ENCODE measurements around the gene PCDHB12. TPM values are rescaled to one million over a fixed set of nuclear protein-coding genes. Genes with fewer than 3 reads are reported as not detected.
"Not testable (repeated sequence)": the region's sequence is repeated elsewhere in the genome, so short reads cannot be mapped to it uniquely, and the experiment has no call there.

Gene PCDHB12
- total RNA-seq, 1 donor from 2014 or later: 1.7 TPM

DNA sequence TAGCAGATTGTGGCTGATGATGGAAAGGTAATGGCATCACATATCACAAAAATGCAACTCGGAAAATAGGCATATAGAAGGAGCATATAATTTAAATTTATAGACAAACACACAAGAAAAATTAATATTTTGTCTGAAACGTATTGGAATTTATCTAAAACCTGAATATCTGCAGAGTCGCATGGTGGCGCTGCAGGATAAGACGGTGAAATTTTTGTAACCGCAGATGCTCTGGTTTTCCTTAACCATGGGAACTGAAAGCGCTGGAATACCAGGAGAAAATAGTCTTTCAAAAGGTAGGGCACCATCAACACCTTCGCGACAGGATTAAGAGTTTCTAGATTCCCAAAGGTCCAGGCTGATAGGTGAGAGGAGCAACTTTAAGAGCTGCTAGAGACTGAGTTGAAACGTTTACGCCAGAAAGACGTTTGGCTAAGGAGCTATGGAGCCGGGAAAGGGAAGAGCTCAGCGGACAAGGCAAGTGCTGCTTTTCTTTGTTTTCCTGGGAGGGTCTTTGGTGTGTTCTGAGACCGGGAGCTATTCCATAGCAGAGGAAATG lies 25.7 kb downstream of the PCDHB12 start:
- no peak overlapping the region for H3K4me3 Mint-ChIP-seq (ENCODE audit: unreplicated experiment)
- TF ChIP-seq, protein P1, sequence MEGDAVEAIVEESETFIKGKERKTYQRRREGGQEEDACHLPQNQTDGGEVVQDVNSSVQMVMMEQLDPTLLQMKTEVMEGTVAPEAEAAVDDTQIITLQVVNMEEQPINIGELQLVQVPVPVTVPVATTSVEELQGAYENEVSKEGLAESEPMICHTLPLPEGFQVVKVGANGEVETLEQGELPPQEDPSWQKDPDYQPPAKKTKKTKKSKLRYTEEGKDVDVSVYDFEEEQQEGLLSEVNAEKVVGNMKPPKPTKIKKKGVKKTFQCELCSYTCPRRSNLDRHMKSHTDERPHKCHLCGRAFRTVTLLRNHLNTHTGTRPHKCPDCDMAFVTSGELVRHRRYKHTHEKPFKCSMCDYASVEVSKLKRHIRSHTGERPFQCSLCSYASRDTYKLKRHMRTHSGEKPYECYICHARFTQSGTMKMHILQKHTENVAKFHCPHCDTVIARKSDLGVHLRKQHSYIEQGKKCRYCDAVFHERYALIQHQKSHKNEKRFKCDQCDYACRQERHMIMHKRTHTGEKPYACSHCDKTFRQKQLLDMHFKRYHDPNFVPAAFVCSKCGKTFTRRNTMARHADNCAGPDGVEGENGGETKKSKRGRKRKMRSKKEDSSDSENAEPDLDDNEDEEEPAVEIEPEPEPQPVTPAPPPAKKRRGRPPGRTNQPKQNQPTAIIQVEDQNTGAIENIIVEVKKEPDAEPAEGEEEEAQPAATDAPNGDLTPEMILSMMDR (IDR thresholded peaks at IDR 0.05): no peak
- H3K4me1 Mint-ChIP-seq (ENCODE audit: low read depth): no peaks in the 10 kb centered on the region
- peaks cover 24% of the 10 kb centered on the region for H3K36me3 Mint-ChIP-seq (ENCODE audit: low read depth)
- H3K27me3 Mint-ChIP-seq (ENCODE audit: low read depth): no peaks in the 10 kb centered on the region
- H3K9me3 Mint-ChIP-seq (ENCODE audit: low read depth): peaks cover 66% of the 10 kb centered on the region
- no peak for DNase-seq (ENCODE audit: low spot score)
- H3K27ac Mint-ChIP-seq (ENCODE audit: unreplicated experiment): no peak overlapping the region

DNA sequence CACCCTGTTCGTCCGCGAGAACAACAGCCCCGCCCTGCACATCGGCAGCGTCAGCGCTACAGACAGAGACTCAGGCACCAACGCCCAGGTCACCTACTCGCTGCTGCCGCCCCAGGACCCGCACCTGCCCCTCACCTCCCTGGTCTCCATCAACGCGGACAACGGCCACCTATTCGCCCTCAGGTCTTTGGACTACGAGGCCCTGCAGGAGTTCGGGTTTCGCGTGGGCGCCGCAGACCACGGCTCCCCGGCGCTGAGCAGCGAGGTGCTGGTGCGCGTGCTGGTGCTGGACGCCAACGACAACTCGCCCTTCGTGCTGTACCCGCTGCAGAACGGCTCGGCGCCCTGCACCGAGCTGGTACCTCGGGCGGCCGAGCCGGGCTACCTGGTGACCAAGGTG lies 27.4 kb downstream of the PCDHB12 start:
- H3K4me1 Mint-ChIP-seq (ENCODE audit: low read depth); H3K4me3 Mint-ChIP-seq (ENCODE audit: unreplicated experiment); H3K27me3 Mint-ChIP-seq (ENCODE audit: low read depth); H3K27ac Mint-ChIP-seq (ENCODE audit: unreplicated experiment): not testable (repeated sequence)
- peak; percentile 86 for DNase-seq (ENCODE audit: low spot score)
- Mint-ChIP-seq H3K9me3 (ENCODE audit: low read depth) (peaks cover 75% of the 10 kb centered on the region), H3K36me3 (ENCODE audit: low read depth) (peaks cover 37% of the 10 kb centered on the region)

DNA sequence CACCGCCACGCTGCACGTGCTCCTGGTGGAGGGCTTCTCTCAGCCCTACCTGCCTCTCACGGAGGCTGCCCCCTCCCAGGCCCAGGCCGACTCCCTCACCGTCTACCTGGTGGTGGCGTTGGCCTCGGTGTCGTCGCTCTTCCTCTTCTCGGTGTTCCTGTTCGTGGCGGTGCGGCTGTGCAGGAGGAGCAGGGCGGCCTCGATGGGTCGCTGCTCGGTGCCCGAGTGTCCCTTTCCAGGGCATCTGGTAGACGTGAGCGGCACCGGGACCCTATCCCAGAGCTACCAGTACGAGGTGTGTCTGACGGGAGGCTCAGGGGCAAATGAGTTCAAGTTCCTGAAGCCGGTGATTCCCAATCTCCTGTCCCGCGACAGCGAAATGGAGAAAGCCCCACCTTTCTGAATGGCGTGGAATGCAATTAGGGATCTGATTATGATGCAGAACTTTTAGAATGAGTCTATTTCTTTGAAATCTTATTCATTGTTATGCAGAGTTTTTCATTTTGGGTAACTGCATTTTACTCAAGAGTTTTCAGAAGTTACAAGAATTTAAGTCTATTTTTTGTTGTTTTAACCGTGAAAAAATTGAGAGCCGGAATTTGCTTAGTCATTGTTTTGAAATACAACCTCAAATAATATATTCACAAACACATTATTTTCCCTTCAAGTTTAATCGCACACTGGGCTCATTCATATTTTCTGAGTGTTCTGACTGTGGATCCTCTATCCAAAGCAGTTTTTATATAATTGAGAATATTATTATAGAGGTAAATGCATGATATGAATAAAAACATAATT lies 28.2 kb downstream of the PCDHB12 start:
- DNase-seq (ENCODE audit: low spot score): peak; percentile 86
- Mint-ChIP-seq H3K4me1 (ENCODE audit: low read depth) (no peaks in the 10 kb centered on the region), H3K4me3 (ENCODE audit: unreplicated experiment) (no peak overlapping the region), H3K9me3 (ENCODE audit: low read depth) (peaks cover 70% of the 10 kb centered on the region), H3K27ac (ENCODE audit: unreplicated experiment) (no peak overlapping the region), H3K27me3 (ENCODE audit: low read depth) (no peaks in the 10 kb centered on the region), H3K36me3 (ENCODE audit: low read depth) (peaks cover 35% of the 10 kb centered on the region)
- TF ChIP-seq, protein P1 (IDR thresholded peaks at IDR 0.05): no peak

DNA sequence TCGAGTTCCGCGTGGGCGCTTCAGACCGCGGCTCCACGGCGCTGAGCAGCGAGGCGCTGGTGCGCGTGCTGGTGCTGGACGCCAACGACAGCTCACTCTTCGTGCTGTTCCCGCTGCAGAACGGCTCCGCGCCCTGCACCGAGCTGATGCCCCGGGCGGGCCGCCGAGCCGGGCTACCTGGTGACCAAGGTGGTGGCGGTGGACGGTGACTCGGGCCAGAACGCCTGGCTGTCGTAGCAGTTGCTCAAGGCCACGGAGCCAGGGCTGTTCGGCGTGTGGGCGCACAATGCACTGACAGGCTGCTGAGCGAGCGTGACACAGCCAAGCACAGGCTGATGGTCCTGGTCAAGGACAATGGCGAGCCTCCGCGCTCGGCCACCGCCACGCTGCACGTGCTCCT lies 33.0 kb downstream of the PCDHB12 start:
- Mint-ChIP-seq H3K4me3 (ENCODE audit: unreplicated experiment) (no peak overlapping the region), H3K27me3 (ENCODE audit: low read depth) (no peaks in the 10 kb centered on the region), H3K9me3 (ENCODE audit: low read depth) (peaks cover 78% of the 10 kb centered on the region), H3K4me1 (ENCODE audit: low read depth) (no peaks in the 10 kb centered on the region), H3K36me3 (ENCODE audit: low read depth) (peaks cover 37% of the 10 kb centered on the region), H3K27ac (ENCODE audit: unreplicated experiment) (no peak overlapping the region)
- TF ChIP-seq, protein P1 (IDR thresholded peaks at IDR 0.05): no peak
- DNase-seq (ENCODE audit: low spot score): no peak

DNA sequence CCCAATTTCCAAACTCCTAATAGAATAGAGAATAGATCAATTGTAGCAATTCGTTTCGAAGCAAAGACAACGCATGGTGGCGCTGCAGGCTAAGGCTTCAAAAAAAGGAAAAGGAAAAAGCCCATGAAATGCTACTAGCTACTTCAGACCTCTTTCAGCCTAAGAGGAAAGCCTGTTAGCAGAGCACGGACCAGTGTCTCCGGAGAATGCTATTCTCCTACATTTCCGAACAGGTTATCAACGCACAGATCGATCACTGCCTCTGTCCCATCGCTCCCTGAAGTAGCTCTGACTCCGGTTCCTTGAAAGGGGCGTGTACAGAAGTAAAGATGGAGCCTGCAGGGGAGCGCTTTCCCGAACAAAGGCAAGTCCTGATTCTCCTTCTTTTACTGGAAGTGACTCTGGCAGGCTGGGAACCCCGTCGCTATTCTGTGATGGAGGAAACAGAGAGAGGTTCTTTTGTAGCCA lies 36.8 kb downstream of the PCDHB12 start, which contains the start of gene PCDHB15:
Gene PCDHB15, plus strand, starts transcription at position 146 of the 468 bp plus-strand sequence. Its CDS starts 184 bp downstream, at position 330.
- Mint-ChIP-seq H3K36me3 (ENCODE audit: low read depth) (peaks cover 46% of the 10 kb centered on the region), H3K4me1 (ENCODE audit: low read depth) (no peaks in the 10 kb centered on the region), H3K27ac (ENCODE audit: unreplicated experiment) (no peak within 1 kb of the TSS), H3K9me3 (ENCODE audit: low read depth) (peaks cover 79% of the 10 kb centered on the region), H3K4me3 (ENCODE audit: unreplicated experiment) (peak within 1 kb of the TSS; percentile 53), H3K27me3 (ENCODE audit: low read depth) (no peaks in the 10 kb centered on the region)
- TF ChIP-seq, protein P1 (IDR thresholded peaks at IDR 0.05): peak; percentile 27
- no peak for DNase-seq (ENCODE audit: low spot score)

DNA sequence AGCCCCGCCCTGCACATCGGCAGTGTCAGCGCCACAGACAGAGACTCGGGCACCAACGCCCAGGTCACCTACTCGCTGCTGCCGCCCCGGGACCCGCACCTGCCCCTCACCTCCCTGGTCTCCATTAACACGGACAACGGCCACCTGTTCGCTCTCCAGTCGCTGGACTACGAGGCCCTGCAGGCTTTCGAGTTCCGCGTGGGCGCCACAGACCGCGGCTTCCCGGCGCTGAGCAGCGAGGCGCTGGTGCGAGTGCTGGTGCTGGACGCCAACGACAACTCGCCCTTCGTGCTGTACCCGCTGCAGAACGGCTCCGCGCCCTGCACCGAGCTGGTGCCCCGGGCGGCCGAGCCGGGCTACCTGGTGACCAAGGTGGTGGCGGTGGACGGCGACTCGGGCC lies 38.5 kb downstream of the PCDHB12 start:
- Mint-ChIP-seq H3K9me3 (ENCODE audit: low read depth) (peaks cover 84% of the 10 kb centered on the region), H3K36me3 (ENCODE audit: low read depth) (peaks cover 45% of the 10 kb centered on the region)
- not testable (repeated sequence) for H3K27ac Mint-ChIP-seq (ENCODE audit: unreplicated experiment); H3K27me3 Mint-ChIP-seq (ENCODE audit: low read depth); H3K4me1 Mint-ChIP-seq (ENCODE audit: low read depth); H3K4me3 Mint-ChIP-seq (ENCODE audit: unreplicated experiment); DNase-seq (ENCODE audit: low spot score)

DNA sequence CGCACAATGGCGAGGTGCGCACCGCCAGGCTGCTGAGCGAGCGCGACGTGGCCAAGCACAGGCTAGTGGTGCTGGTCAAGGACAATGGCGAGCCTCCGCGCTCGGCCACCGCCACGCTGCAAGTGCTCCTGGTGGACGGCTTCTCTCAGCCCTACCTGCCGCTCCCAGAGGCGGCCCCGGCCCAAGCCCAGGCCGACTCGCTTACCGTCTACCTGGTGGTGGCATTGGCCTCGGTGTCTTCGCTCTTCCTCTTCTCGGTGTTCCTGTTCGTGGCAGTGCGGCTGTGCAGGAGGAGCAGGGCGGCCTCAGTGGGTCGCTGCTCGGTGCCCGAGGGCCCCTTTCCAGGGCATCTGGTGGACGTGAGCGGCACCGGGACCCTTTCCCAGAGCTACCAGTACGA lies 38.9 kb downstream of the PCDHB12 start:
- H3K27ac Mint-ChIP-seq (ENCODE audit: unreplicated experiment); DNase-seq (ENCODE audit: low spot score); H3K27me3 Mint-ChIP-seq (ENCODE audit: low read depth); H3K4me1 Mint-ChIP-seq (ENCODE audit: low read depth); H3K4me3 Mint-ChIP-seq (ENCODE audit: unreplicated experiment): not testable (repeated sequence)
- peaks cover 44% of the 10 kb centered on the region for H3K36me3 Mint-ChIP-seq (ENCODE audit: low read depth)
- peaks cover 83% of the 10 kb centered on the region for H3K9me3 Mint-ChIP-seq (ENCODE audit: low read depth)
